ENCODE results near the gene FKBP1A.

GRCh38 chr20:1336699-1337367 is 56.0 kb downstream of the FKBP1A start:
- no peak for TF ChIP-seq POLR2A (IDR thresholded peaks at IDR 0.05)
- TF ChIP-seq CTCF (IDR thresholded peaks at IDR 0.05): no peak

Measured in adrenal gland (tissue), 5 donors.